Measurements from ENCODE around the gene PPP2R5D.

The PPP2R5D gene

DNA sequence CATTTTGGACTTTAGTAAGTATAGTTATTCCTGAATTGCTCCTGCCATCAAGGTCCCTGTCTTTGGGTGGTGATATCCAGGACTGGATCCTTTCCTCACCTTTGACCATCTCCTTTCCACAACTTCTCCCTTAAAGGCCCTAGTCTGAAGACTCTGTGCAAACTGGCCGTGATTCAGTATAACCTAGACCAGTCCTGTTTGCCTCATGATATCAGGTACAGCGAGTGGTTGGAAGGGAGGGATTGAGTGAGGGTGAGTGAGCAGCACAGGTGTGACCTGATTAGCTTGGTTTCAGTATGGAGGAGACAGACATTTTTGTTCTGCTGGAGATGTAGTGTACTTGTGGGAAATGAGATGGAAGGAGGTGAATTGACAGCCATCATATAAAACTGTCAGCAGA, 34.8 kb downstream of the PPP2R5D start:
- Histone ChIP-seq H3K4me3 (replicated peaks; ENCODE audit: low read depth, low read length) (no peak overlapping the region), H3K27me3 (replicated peaks; ENCODE audit: control insufficient read depth, insufficient read depth, low read length) (no peaks in the 10 kb centered on the region), H3K36me3 (ENCODE audit: control insufficient read depth, insufficient read depth, low read length) (peaks cover 11% of the 10 kb centered on the region)
- TF ChIP-seq, protein P1, sequence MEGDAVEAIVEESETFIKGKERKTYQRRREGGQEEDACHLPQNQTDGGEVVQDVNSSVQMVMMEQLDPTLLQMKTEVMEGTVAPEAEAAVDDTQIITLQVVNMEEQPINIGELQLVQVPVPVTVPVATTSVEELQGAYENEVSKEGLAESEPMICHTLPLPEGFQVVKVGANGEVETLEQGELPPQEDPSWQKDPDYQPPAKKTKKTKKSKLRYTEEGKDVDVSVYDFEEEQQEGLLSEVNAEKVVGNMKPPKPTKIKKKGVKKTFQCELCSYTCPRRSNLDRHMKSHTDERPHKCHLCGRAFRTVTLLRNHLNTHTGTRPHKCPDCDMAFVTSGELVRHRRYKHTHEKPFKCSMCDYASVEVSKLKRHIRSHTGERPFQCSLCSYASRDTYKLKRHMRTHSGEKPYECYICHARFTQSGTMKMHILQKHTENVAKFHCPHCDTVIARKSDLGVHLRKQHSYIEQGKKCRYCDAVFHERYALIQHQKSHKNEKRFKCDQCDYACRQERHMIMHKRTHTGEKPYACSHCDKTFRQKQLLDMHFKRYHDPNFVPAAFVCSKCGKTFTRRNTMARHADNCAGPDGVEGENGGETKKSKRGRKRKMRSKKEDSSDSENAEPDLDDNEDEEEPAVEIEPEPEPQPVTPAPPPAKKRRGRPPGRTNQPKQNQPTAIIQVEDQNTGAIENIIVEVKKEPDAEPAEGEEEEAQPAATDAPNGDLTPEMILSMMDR (IDR thresholded peaks at IDR 0.05; ENCODE audit: insufficient read depth, low read length, poor library complexity, severe bottlenecking), result no peak
- DNase-seq (ENCODE audit: extremely low read depth, insufficient read length), result no peak

DNA sequence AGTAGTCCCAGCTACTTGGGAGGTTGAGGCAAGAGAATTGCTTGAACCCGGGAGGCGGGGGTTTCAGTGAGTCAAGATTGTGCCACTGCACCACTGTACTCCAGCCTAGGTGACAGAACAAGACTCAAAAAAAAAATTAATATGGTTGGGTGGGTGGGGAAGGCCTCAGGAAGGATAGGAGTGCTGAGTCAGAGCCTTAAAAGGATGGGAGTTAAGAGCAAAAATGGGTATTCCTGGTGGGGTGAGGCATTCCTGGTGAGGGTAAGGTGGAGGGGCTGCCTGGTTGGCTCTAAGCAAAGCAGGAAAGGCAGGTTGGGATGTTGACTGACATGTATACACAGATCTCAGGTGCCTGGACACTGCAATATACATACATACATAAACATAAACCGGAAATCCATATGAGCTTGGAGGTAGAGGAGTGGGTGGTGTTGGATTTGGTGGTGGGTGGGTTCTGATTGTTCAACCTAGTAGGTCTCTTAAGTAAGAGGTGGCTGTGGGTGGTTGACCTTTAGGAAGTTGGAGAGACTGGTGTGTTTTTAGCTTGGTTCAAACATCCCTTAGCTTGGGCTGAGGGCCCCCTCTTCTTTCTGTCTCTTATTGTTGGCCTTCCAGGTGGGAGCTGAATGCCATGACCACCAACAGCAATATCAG, 35.8 kb downstream of the PPP2R5D start:
- no peaks in the 10 kb centered on the region for H3K27me3 ChIP-seq (replicated peaks; ENCODE audit: control insufficient read depth, insufficient read depth, low read length)
- DNase-seq (ENCODE audit: extremely low read depth, insufficient read length), result no peak
- H3K4me3 ChIP-seq (replicated peaks; ENCODE audit: low read depth, low read length), result no peak overlapping the region
- TF ChIP-seq, protein P1 (IDR thresholded peaks at IDR 0.05; ENCODE audit: insufficient read depth, low read length, poor library complexity, severe bottlenecking), result no peak
- peaks cover 15% of the 10 kb centered on the region for H3K36me3 ChIP-seq (ENCODE audit: control insufficient read depth, insufficient read depth, low read length)

- H3K36me3 ChIP-seq (ENCODE audit: control insufficient read depth, insufficient read depth, low read length), result peaks cover 15% of the 10 kb centered on the region
- TF ChIP-seq, protein P1 (IDR thresholded peaks at IDR 0.05; ENCODE audit: insufficient read depth, low read length, poor library complexity, severe bottlenecking), result no peak
- DNase-seq (ENCODE audit: extremely low read depth, insufficient read length), result no peak
These were observed 36.5 kb downstream of the PPP2R5D start for GRCh38 chr6:43020847-43021246.

DNA sequence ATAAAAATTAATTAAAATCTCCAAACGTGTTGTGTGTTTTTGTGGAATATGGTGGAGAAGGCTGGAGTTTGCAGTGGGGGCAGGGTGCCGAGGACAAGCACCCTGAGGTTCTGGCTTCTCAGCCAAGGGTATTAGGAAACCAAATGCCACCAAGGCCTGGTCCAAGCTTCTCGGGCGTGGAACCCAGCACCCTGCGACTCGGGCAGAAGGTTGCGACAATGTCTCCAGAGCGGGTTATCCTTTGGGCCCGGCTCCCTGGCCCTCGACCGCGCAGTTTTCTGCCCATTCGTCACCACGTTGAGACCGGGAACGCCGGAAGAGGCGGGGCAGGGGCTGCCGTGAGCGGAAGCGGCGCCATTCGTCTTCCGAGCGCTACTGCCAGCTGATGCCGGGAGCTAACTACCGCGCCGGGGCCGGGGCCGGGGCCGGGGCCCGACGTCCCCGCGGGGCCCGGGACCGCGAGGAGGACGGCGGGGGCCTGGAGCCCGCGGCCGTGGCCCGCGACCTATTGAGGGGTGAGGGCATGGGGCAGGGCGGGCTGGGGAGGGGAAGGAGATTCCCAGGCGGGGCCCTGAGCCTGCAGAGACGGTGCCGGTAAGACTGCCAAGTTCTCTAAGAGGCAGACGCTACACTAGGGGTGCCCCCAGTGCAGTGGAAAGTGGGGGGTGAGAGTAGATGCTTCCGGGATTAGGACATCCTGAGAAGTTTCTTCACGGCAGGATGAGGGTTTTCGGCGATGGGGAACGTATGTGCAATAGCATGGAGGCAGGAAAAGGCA, 37.1 kb downstream of the PPP2R5D start, which contains the start of gene RRP36:
RRP36 (plus strand) TSS at position 354 of the 778 bp plus-strand sequence; CDS start at position 386, 32 bp downstream.
- H3K36me3 ChIP-seq (ENCODE audit: control insufficient read depth, insufficient read depth, low read length), result peaks cover 18% of the 10 kb centered on the region
- DNase-seq (ENCODE audit: extremely low read depth, insufficient read length), result peak; percentile 78

More at GRCh38 chr6:43020847-43021246, 36.5 kb downstream of the PPP2R5D start:
- H3K4me3 ChIP-seq (replicated peaks; ENCODE audit: low read depth, low read length), result peak overlapping the region; percentile 86
- no peaks in the 10 kb centered on the region for H3K27me3 ChIP-seq (replicated peaks; ENCODE audit: control insufficient read depth, insufficient read depth, low read length)

DNA sequence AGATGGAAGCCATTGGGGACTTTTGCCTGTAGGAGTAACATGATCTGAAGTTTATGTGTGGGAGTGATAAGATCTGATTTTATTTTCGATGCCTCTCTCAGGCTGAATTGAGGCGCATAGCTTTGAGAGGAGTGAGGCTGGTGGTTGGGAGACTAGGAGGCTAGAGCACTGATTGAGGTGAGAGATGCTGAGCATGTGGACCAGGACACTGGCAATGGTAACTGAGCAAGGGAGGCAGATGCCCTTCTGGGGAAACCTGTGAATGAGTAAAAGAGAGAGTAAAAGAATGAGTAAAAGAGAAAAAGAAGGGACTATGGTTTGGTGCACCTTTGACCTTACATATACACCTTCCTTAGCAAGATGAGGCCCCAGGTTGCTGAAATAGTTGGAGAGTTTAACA, 40.1 kb downstream of the PPP2R5D start:
- TF ChIP-seq, protein P1 (IDR thresholded peaks at IDR 0.05; ENCODE audit: insufficient read depth, low read length, poor library complexity, severe bottlenecking), result no peak
- H3K36me3 ChIP-seq (ENCODE audit: control insufficient read depth, insufficient read depth, low read length), result peaks cover 22% of the 10 kb centered on the region
- H3K27me3 ChIP-seq (replicated peaks; ENCODE audit: control insufficient read depth, insufficient read depth, low read length), result no peaks in the 10 kb centered on the region
- H3K4me3 ChIP-seq (replicated peaks; ENCODE audit: low read depth, low read length), result no peak overlapping the region
- DNase-seq (ENCODE audit: extremely low read depth, insufficient read length), result no peak

More for the DNA sequence above, 37.1 kb downstream of the PPP2R5D start, which contains the start of gene RRP36:
- TF ChIP-seq, protein P1 (IDR thresholded peaks at IDR 0.05; ENCODE audit: insufficient read depth, low read length, poor library complexity, severe bottlenecking), result no peak
- Histone ChIP-seq H3K4me3 (replicated peaks; ENCODE audit: low read depth, low read length) (peak within 1 kb of the TSS; percentile 86), H3K27me3 (replicated peaks; ENCODE audit: control insufficient read depth, insufficient read depth, low read length) (no peaks in the 10 kb centered on the region)

Data from GM06990 (cell line).